Gastroesophageal sphincter (tissue), 4 donors: ENCODE measurements around the gene C4orf17. TPM values are rescaled to one million over a fixed set of nuclear protein-coding genes. Genes with fewer than 3 reads are reported as not detected.

Experiments
- ATAC-seq: fragments of 150-250 bp; one replicate; pipeline ENCODE4 v1.9.1; 2016; ENCODE audit warnings: mild to moderate bottlenecking, moderate library complexity
- H3K27ac ChIP-seq, 4 donors: fragments of 200-600 bp; sonication (generic) in 3 of 4; 1 replicate in 3 of 4; 2 replicates in 1 of 4; pipeline ENCODE4 v1.5.1; 2016 to 2019
- H3K27me3 ChIP-seq: fragments of 200-600 bp; sonication (generic); one replicate; pipeline ENCODE4 v1.5.1; 2019
- H3K36me3 ChIP-seq, 2 donors: fragments of 200-600 bp; sonication (generic); one replicate each; pipeline ENCODE4 v1.5.1; 2019; ENCODE audit warnings: control low read depth in 1 of 2
- H3K4me1 ChIP-seq, 3 donors: fragments of 200-600 bp; sonication (generic); 1 replicate in 2 of 3; 2 replicates in 1 of 3; pipeline ENCODE4 v1.5.1; 2016 to 2019; ENCODE audit warnings: control low read depth in 2 of 3
- H3K4me3 ChIP-seq, 2 donors: fragments of 200-600 bp; sonication (generic); one replicate each; pipeline ENCODE4 v1.5.1; 2019; ENCODE audit warnings: mild to moderate bottlenecking in 1 of 2, moderate library complexity in 1 of 2
- H3K9me3 ChIP-seq, 3 donors: fragments of 200-600 bp; sonication (generic); one replicate each; pipeline ENCODE4 v1.5.1; 2017 to 2019; ENCODE audit warnings: control low read depth in 2 of 3
- EP300 ChIP-seq: sonication (generic); formaldehyde crosslinking; IDR thresholded peaks from one replicate; pipeline ENCODE4 v1.6.1; 2017; ENCODE audit warnings: antibody characterized with exemption, mild to moderate bottlenecking
- POLR2A ChIP-seq, 2 donors: fragments of 450-650 bp; IDR thresholded peaks; one replicate each; pipeline ENCODE4 v1.6.1; 2017; ENCODE audit warnings: antibody characterized with exemption in 2 of 2, mild to moderate bottlenecking in 2 of 2, moderate library complexity in 1 of 2
- POLR2AphosphoS5 ChIP-seq: sonication (generic); formaldehyde crosslinking; IDR thresholded peaks from one replicate; pipeline ENCODE4 v1.6.1; 2017; ENCODE audit warnings: antibody characterized with exemption
- WGBS, 2 donors: methylation state at CpG; one replicate each; pipeline ENCODE4 v1.1.5; 2018; ENCODE audit warnings: low coverage in 1 of 2; 5-methylcytosine and 5-hydroxymethylcytosine counted together
- total RNA-seq, 4 donors: library from RNA; depleted of rRNA; stranded (reverse); fragments of >200 nt; gene quantifications; one replicate each; pipeline ENCODE4 v1.1.0, GENCODE V29; 2016
- TF ChIP-seq, protein P1 (sequence below), 4 experiments: fragments of 200-600 bp in 2 of 4; fragments of 450-650 bp in 2 of 4; sonication (generic) in 1 of 4; IDR thresholded peaks; one replicate each; pipeline ENCODE4 v1.5.1; 2017 to 2019; ENCODE audit warnings: antibody characterized with exemption in 4 of 4, mild to moderate bottlenecking in 2 of 4, moderate library complexity in 2 of 4

Gene C4orf17
- total RNA-seq, 4 donors from 2014 or later, result not detected

- H3K36me3 ChIP-seq, result no peaks in the 10 kb centered on the region
- H3K9me3 ChIP-seq, result no peaks in the 10 kb centered on the region
- no peaks in the 10 kb centered on the region for H3K27me3 ChIP-seq
- peak; percentile 98 for ATAC-seq
- WGBS, 2 donors, result 0% methylated on average over 13 to 31 of the region's 48 CpGs
- peak within 1 kb of the TSS; percentile 58 to 78 for H3K4me3 ChIP-seq
- peaks cover 0 to 17% (median 3%) of the 10 kb centered on the region in 3 donors for H3K4me1 ChIP-seq
- no peak for TF ChIP-seq EP300
- peak; percentile 52 to 66 for TF ChIP-seq POLR2A (IDR thresholded peaks at IDR 0.05)
- TF ChIP-seq, protein P1, sequence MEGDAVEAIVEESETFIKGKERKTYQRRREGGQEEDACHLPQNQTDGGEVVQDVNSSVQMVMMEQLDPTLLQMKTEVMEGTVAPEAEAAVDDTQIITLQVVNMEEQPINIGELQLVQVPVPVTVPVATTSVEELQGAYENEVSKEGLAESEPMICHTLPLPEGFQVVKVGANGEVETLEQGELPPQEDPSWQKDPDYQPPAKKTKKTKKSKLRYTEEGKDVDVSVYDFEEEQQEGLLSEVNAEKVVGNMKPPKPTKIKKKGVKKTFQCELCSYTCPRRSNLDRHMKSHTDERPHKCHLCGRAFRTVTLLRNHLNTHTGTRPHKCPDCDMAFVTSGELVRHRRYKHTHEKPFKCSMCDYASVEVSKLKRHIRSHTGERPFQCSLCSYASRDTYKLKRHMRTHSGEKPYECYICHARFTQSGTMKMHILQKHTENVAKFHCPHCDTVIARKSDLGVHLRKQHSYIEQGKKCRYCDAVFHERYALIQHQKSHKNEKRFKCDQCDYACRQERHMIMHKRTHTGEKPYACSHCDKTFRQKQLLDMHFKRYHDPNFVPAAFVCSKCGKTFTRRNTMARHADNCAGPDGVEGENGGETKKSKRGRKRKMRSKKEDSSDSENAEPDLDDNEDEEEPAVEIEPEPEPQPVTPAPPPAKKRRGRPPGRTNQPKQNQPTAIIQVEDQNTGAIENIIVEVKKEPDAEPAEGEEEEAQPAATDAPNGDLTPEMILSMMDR (IDR thresholded peaks at IDR 0.05), result peak in 3 of 4 experiments; percentile 29 to 41 (median 36)
- peak; percentile 85 for TF ChIP-seq POLR2AphosphoS5
- H3K27ac ChIP-seq, result peak within 1 kb of the TSS; percentile 87 to 96 (median 94)
Observed at GRCh38 chr4:99563310-99564186, 52.7 kb downstream of the C4orf17 start, which contains the start of gene TRMT10A. TRMT10A (minus strand) TSS chr4:99564039; CDS start chr4:99559338, 4,701 bp downstream.

DNA sequence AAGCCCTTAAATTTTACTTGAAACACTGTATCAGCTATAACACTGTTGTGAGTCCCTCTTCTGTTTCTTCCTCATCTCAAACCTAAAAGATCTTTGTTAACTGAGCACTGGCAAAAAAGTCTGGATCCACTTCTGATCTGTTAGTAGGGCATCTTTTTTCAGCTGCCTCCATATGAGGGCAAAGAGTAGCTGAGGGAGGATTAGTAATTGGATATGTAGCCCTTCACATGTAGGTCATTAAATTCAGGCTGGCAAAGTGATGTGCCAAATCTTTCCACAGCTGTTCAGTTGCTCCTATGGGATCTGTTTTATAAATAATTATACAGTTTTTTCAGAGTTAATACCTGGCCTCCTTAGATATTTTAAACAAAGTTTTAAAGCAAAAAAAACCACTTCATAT lies 54.1 kb downstream of the C4orf17 start:
- H3K4me1 ChIP-seq, result peaks cover 0 to 17% (median 3%) of the 10 kb centered on the region in 3 donors
- TF ChIP-seq, protein P1 (IDR thresholded peaks at IDR 0.05), result no peak
- TF ChIP-seq EP300, result no peak
- no peak for TF ChIP-seq POLR2AphosphoS5
- TF ChIP-seq POLR2A (IDR thresholded peaks at IDR 0.05), result no peak
- H3K27me3 ChIP-seq, result no peaks in the 10 kb centered on the region
- H3K9me3 ChIP-seq, result no peaks in the 10 kb centered on the region
- H3K4me3 ChIP-seq, result no peak overlapping the region
- no peaks in the 10 kb centered on the region for H3K36me3 ChIP-seq
- ATAC-seq, result no peak
- H3K27ac ChIP-seq, result peak overlapping the region in 3 of 4 donors; percentile 92 to 96 (median 95)

- no peaks in the 10 kb centered on the region for H3K9me3 ChIP-seq
Observed at GRCh38 chr4:99571883-99572282, 61.1 kb downstream of the C4orf17 start.

DNA sequence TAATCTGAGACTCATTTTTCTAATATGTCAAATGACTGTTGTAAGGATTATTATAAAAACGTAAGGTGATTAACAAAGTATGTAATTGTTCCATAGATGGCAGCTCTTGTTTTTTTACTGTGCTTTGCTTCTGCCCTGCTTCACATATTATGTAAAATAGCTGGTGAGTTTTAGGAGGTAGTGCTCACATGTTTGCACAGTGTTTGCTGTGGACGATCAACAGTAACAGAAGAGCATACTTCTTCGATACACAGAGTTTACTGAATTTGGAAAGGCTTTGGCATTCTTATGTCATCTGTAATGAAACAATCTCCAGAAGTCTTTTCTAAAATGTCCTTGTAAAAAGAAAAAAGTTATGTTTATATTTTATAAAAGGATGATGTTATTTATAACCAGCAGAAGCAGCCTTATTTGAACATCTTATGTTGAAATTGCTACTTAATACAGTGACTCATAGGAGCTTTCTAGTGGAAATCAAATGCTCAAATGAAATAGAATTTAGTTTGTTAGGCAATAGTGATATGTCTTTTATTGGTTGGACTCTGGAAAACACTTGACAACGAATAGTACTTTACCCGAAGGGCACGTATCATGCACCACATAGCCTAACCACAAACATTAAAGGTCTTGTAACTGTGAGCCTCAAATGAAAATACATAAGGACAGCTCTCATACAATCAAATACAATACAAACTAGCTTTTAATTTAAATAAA lies 61.9 kb downstream of the C4orf17 start:
- Histone ChIP-seq H3K27ac (peak overlapping the region; percentile 56 to 68 (median 61)), H3K4me1 (peaks cover 0 to 21% (median 0%) of the 10 kb centered on the region in 3 donors), H3K9me3 (no peaks in the 10 kb centered on the region), H3K36me3 (no peaks in the 10 kb centered on the region), H3K27me3 (no peaks in the 10 kb centered on the region), H3K4me3 (no peak overlapping the region)
- ATAC-seq, result peak; percentile 60
- WGBS, 2 donors, result 34 to 36% methylated on average over 6 of the region's 6 CpGs
- TF ChIP-seq EP300, result no peak
- TF ChIP-seq POLR2AphosphoS5, result peak; percentile 62

More at GRCh38 chr4:99571883-99572282, 61.1 kb downstream of the C4orf17 start:
- no peaks in the 10 kb centered on the region for H3K27me3 ChIP-seq
- ATAC-seq, result no peak
- peak overlapping the region in 3 of 4 donors; percentile 43 to 68 (median 54) for H3K27ac ChIP-seq
- no peak for TF ChIP-seq POLR2A (IDR thresholded peaks at IDR 0.05)
- TF ChIP-seq EP300, result no peak
- TF ChIP-seq, protein P1 (IDR thresholded peaks at IDR 0.05), result no peak
- no peak for TF ChIP-seq POLR2AphosphoS5
- 30 to 35% methylated on average over 1 of the region's 1 CpG for WGBS, 2 donors
- H3K4me1 ChIP-seq, result peaks cover 0 to 21% (median 0%) of the 10 kb centered on the region in 3 donors
- H3K4me3 ChIP-seq, result no peak overlapping the region
- H3K36me3 ChIP-seq, result no peaks in the 10 kb centered on the region

DNA sequence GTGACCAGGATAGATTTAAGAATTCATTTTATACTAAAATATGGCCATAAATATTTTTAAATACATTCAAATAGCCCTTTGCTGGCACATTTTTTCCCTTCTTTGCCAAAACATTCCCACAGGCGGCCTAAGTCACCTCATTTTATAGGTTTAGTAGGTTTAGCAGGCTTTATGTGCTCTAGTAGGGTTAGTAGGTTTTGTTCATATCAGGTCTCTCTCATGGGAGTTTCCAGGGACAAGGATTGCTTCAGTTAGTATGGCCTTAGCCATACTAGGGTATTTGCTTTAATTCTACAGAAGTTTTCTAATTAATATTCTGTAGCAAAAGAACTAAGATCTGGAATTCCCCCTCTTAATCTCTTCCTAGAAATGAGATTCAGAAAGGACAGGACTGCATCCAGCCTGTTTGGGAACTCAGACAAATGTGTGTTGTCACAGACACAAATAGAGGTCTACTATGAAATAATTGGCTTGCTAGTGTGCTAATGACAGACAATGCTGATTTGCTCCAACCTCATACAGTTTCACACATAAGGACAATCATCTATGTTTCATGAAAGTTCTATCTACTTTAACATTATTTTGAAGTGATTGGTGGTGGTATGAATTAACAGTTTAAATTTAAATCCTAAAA lies 63.0 kb downstream of the C4orf17 start:
- Histone ChIP-seq H3K27me3 (no peaks in the 10 kb centered on the region), H3K4me1 (peaks cover 0 to 21% (median 0%) of the 10 kb centered on the region in 3 donors), H3K4me3 (no peak overlapping the region), H3K36me3 (no peaks in the 10 kb centered on the region), H3K27ac (peak overlapping the region in 2 of 4 donors; percentile 58 to 68), H3K9me3 (no peaks in the 10 kb centered on the region)
- WGBS, 2 donors, result 80 to 100% methylated on average over 1 of the region's 1 CpG
- ATAC-seq, result no peak
- TF ChIP-seq, protein P1 (IDR thresholded peaks at IDR 0.05), result no peak
- TF ChIP-seq POLR2AphosphoS5 (no peak), EP300 (no peak), POLR2A (IDR thresholded peaks at IDR 0.05) (no peak)
